Measurements from ENCODE around the gene LGR4. TPM values are rescaled to one million over a fixed set of nuclear protein-coding genes. Genes with fewer than 3 reads are reported as not detected.
A peak's percentile ranks its signal among the peaks of the same experiment; 100 is the strongest.

LGR4 gene
- total and polyA plus RNA-seq, 9 of the 15 experiments (the other 6 are each of a cell fraction or from before 2014, with no cell fraction given), result 0.94 to 10.1 (median 5.8) TPM

DNA sequence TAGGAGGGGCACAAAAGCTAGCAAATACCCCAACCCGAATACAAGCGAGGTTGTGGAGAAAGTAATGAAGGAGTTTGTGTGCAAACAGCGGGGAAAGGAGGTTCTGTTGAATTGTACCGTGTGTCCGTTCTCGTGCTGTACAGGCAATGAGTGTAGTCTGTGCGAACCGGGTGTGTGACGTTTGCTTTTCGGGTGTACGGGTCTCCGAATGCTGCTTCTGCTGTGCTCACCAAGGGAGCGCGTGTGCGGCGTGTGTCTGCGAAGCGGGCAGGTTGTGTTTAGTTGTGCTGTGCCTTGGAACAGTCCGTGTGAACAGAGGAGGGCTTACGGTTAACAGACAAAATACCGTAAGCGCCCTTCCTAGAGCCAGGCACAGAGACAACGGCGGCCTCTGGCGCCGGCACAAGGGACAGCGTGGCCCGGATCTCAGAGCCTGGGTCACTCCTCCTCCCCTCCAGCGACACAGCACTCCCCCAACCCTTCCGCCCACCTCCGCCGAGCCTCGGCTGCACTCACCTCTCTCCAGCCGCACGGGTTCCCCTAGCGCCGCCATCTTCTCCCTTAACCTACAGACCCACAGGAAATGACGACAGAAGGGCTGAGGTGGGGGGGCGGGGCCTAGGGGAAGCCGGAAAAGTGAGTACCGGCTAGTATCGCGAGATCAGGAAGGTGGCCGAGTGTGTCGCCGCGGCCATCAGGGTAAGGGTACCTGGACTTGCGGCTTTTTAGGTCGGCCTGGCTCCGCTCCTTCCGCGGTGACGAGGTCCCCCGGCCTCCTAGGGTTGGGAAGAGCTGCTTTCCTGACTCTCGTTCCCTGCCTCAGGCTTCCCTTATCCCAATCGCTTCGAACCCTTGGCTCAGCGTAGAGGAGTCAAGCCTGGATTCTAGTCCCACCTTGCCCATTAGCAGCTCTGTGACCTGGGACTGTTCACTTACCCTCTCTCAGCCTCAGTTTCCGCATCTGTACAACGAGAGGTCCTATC is 33.9 kb upstream of the LGR4 start, which contains the start of gene LIN7C (continued):
- TF ChIP-seq, protein P1, sequence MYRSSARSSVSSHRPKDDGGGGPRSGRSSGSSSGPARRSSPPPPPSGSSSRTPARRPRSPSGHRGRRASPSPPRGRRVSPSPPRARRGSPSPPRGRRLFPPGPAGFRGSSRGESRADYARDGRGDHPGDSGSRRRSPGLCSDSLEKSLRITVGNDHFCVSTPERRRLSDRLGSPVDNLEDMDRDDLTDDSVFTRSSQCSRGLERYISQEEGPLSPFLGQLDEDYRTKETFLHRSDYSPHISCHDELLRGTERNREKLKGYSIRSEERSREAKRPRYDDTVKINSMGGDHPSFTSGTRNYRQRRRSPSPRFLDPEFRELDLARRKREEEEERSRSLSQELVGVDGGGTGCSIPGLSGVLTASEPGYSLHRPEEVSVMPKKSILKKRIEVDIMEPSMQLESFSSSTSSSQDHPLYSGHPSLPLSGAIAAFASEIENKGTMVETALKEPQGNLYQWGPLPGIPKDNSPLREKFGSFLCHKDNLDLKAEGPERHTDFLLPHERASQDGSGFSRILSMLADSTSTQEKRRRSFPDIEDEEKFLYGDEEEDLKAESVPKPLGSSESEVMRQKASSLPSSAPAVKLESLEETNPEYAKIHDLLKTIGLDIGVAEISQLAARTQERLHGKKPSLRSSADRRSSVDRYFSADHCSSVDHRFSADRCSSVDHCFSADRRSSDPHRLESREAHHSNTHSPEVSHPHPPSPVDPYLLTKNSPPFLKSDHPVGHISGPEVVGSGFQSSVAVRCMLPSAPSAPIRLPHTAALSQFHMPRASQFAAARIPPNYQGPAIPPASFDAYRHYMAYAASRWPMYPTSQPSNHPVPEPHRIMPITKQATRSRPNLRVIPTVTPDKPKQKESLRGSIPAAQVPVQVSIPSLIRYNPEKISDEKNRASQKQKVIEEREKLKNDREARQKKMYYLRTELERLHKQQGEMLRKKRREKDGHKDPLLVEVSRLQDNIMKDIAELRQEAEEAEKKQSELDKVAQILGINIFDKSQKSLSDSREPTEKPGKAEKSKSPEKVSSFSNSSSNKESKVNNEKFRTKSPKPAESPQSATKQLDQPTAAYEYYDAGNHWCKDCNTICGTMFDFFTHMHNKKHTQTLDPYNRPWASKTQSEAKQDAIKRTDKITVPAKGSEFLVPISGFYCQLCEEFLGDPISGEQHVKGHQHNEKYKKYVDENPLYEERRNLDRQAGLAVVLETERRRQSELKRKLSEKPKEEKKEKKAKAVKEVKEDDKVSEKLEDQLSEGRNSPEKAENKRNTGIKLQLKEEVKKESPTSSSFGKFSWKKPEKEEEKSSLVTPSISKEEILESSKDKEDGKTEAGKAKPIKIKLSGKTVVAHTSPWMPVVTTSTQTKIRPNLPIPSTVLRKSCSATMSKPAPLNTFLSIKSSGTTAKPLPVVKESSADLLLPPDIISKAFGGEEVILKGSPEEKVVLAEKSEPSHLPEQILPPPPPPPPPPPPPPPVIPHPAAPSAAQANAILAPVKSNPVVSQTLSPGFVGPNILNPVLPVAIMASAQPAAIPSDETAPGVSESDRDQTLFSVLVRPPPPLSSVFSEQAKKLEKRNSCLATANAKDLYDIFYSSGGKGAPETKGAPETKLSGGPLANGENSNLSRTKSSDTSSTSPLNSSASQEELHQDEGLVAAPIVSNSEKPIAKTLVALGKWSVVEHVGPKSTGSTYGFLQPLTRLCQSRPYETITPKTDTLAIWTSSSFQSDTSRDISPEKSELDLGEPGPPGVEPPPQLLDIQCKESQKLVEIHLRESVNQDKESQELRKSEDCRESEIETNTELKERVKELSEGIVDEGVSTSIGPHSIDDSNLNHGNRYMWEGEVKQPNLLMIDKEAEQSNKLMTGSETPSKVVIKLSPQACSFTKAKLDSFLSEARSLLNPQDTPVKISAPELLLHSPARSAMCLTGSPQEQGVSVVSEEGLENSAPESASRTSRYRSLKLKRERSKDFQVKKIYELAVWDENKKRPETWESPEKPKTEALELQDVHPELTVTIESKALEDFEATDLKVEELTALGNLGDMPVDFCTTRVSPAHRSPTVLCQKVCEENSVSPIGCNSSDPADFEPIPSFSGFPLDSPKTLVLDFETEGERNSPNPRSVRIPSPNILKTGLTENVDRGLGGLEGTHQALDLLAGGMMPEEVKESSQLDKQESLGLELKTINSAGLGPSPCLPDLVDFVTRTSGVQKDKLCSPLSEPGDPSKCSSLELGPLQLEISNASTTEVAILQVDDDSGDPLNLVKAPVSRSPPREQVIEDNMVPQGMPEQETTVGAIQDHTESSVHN (IDR thresholded peaks at IDR 0.05; ENCODE audit: borderline replicate concordance in 1 of 2, low read depth in 1 of 2), result no peak
- TF ChIP-seq ZNF354B (CRISPR knock-in tag; IDR thresholded peaks at IDR 0.05) (no peak), KLF1 (tag; IDR thresholded peaks at IDR 0.05) (no peak), FOS (IDR thresholded peaks at IDR 0.05; ENCODE audit: extremely low read depth, insufficient read length) (no peak), NBN (IDR thresholded peaks at IDR 0.05; ENCODE audit: low read depth) (0 out of 2 replicates have a peak, but pooled peaks have one; percentile 34), ZNF507 (tag; conservative IDR thresholded peaks at IDR 0.05) (no peak), ZNF551 (CRISPR knock-in tag; IDR thresholded peaks at IDR 0.05) (no peak), FOXJ3 (CRISPR knock-in tag; IDR thresholded peaks at IDR 0.05) (no peak), BRF1 (IDR thresholded peaks at IDR 0.05; ENCODE audit: borderline replicate concordance, extremely low read depth, insufficient read length) (no peak), TRIM25 (IDR thresholded peaks at IDR 0.05; ENCODE audit: borderline replicate concordance) (no peak), SIRT6 (IDR thresholded peaks at IDR 0.05; ENCODE audit: low read depth, low read length) (no peak), NCOA6 (IDR thresholded peaks at IDR 0.05) (no peak), FOXK1 (CRISPR knock-in tag; IDR thresholded peaks at IDR 0.05; ENCODE audit: borderline replicate concordance) (peak; percentile 39; the same call in 1 of the 2 replicates), ZBED1 (IDR thresholded peaks at IDR 0.05) (no peak), ZBTB2 (IDR thresholded peaks at IDR 0.05) (0 out of 2 replicates have a peak, but pooled peaks have one; percentile 14), U2AF1 (optimal IDR thresholded peaks at IDR 0.05; ENCODE audit: low read depth, low read length) (no peak)
